ENCODE measurements around the gene IQGAP2.

GRCh38 chr5:76391014-76391413 lies 12.1 kb upstream of the IQGAP2 start:
- no peak for TF ChIP-seq CTCF (IDR thresholded peaks at IDR 0.05; ENCODE audit: insufficient read depth, low read length, poor library complexity, severe bottlenecking)
- no peak for TF ChIP-seq EZH2phosphoT487 (conservative IDR thresholded peaks at IDR 0.05; ENCODE audit: low read length)

Data from SU-DHL-6 (cell line).